HepG2 (cell line): ENCODE data around the gene NUP153. TPM values are rescaled to one million over a fixed set of nuclear protein-coding genes. Genes with fewer than 3 reads are reported as not detected.

Source experiments
- ATAC-seq: fragments of 200-7000 bp; cut with Tn5 transposase; 3 replicates; pipeline ENCODE4 v1.9.1; 2020; ENCODE audit warnings: mild to moderate bottlenecking, moderate library complexity
- BruUV-seq: library from RNA; stranded (reverse); fragments of 400-500 nt; replicated peaks from 2 replicates; lab custom pipeline; 2021; lab: Mats Ljungman, UMichigan
- CTCF ChIA-PET: fragments of 300-600 bp; formaldehyde crosslinking; extraction: SDS; loops from one replicate; lab custom pipeline; 2021; ENCODE audit warnings: low total read pairs, inconsistent platforms, low intra/inter-chr PET ratio; lab: Yijun Ruan, JAX
- POLR2A ChIA-PET: fragments of 350-600 bp; sonication (Branson Sonifier 250); formaldehyde crosslinking; loops from one replicate; lab custom pipeline; 2020; ENCODE audit warnings: antibody characterized with exemption, inconsistent platforms; lab: Yijun Ruan, JAX
- DNase-seq: peaks from one replicate; pipeline ENCODE4 v3.0.0-alpha.2; 2015; ENCODE audit warnings: low spot score
- FAIRE-seq: peaks from 3 replicates; lab custom pipeline; 2011; peaks lifted over from hg19 to GRCh38; lab: Jason Lieb, UNC
- H2AFZ ChIP-seq: one replicate; pipeline ENCODE4 v1.6.1; 2011; ENCODE audit warnings: low read length, inconsistent platforms
- H3K27ac ChIP-seq: fragments of 300-600 bp; 3 replicates; pipeline ENCODE4 v1.8.0; 2011; ENCODE audit warnings: mixed run types, mild to moderate bottlenecking, mixed read lengths, low read length, inconsistent platforms; ENCODE audit not compliant: insufficient read depth; ENCODE audit errors: extremely low read length
- H3K27me3 ChIP-seq, 2 experiments: fragments of 200-600 bp in 1 of 2; 2 replicates in 1 of 2; 3 replicates in 1 of 2; pipeline versions ENCODE4 v1.6.0 to v1.8.0; 2011; ENCODE audit warnings: low read length in 2 of 2, mild to moderate bottlenecking in 2 of 2, moderate library complexity in 2 of 2, inconsistent platforms in 1 of 2; ENCODE audit not compliant: insufficient read depth in 2 of 2, control insufficient read depth in 1 of 2
- H3K36me3 ChIP-seq, 2 experiments: fragments of 200-600 bp in 1 of 2; replicated peaks in 1 of 2; 2 replicates in 1 of 2; 3 replicates in 1 of 2; pipeline versions ENCODE4 v1.5.1 to v1.8.0; 2011; ENCODE audit warnings: low read length in 2 of 2, inconsistent platforms in 1 of 2; ENCODE audit not compliant: insufficient read depth in 2 of 2, control insufficient read depth in 1 of 2
- H3K4me1 ChIP-seq: 2 replicates; pipeline ENCODE4 v1.5.1; 2012; ENCODE audit warnings: low read length, inconsistent platforms; ENCODE audit not compliant: insufficient read depth
- H3K4me2 ChIP-seq: 2 replicates; pipeline ENCODE4 v1.6.0; 2011; ENCODE audit warnings: low read depth, low read length, inconsistent platforms
- H3K4me3 ChIP-seq, 3 experiments: fragments of 200-600 bp in 1 of 3; sonication (generic), shearing (Covaris generic) in 1 of 3; replicated peaks in 1 of 3; 2 replicates each; pipeline ENCODE4 v1.5.1; 2011 to 2016; ENCODE audit warnings: low read length in 3 of 3, inconsistent platforms in 2 of 3, low read depth in 2 of 3, mild to moderate bottlenecking in 2 of 3, control low read depth in 1 of 3, mixed read lengths in 1 of 3; ENCODE audit not compliant: insufficient read depth in 1 of 3
- H3K79me2 ChIP-seq: one replicate; pipeline ENCODE4 v1.6.1; 2011; ENCODE audit warnings: low read length, inconsistent platforms; ENCODE audit not compliant: insufficient read depth
- H3K9ac ChIP-seq: 2 replicates; pipeline ENCODE4 v1.6.0; 2011; ENCODE audit warnings: mild to moderate bottlenecking, low read depth, low read length, inconsistent platforms; ENCODE audit not compliant: insufficient read depth
- H3K9me3 ChIP-seq: 2 replicates; pipeline ENCODE4 v1.5.1; 2012; ENCODE audit warnings: mild to moderate bottlenecking, low read length
- H4K20me1 ChIP-seq: 2 replicates; pipeline ENCODE4 v1.6.0; 2011; ENCODE audit warnings: inconsistent platforms, mild to moderate bottlenecking, low read length, moderate library complexity; ENCODE audit not compliant: insufficient read depth
- ELF1 ChIP-seq: sonication (generic); formaldehyde crosslinking; IDR thresholded peaks from 2 replicates; pipeline ENCODE4 v1.4.0; 2020; ENCODE audit warnings: missing genetic modification reagents
- MAZ ChIP-seq, 2 experiments: sonication (generic) in 1 of 2; formaldehyde crosslinking in 1 of 2; IDR thresholded peaks; 2 replicates each; pipeline versions ENCODE4 v1.5.0 to v1.6.1; 2012 to 2020; ENCODE audit warnings: low read depth in 2 of 2, mild to moderate bottlenecking in 2 of 2, borderline replicate concordance in 1 of 2, improper control_type of control experiment in 1 of 2, low read length in 1 of 2, missing genetic modification reagents in 1 of 2, moderate library complexity in 1 of 2
- NFE2L2 ChIP-seq: fragments of 150-350 bp; IDR thresholded peaks from 2 replicates; pipeline ENCODE4 v1.6.1; 2014; ENCODE audit warnings: low read length
- RBM22 ChIP-seq: fragments of 200-400 bp; formaldehyde crosslinking; optimal IDR thresholded peaks from 2 replicates; pipeline ENCODE3; 2017; ENCODE audit warnings: mild to moderate bottlenecking, low read length, moderate library complexity
- XBP1 ChIP-seq: sonication (generic); formaldehyde crosslinking; IDR thresholded peaks from 2 replicates; pipeline ENCODE4 v1.5.0; 2020; ENCODE audit warnings: missing genetic modification reagents
- WGBS: methylation state at CpG from one replicate; pipeline ENCODE4 v1.1.6; 2017; ENCODE audit warnings: low lambda C conversion rate; 5-methylcytosine and 5-hydroxymethylcytosine counted together
- in situ Hi-C: cut with HindIII; loops from 2 replicates; pipeline ENCODE4 v1.10.0; 2017; ENCODE audit warnings: low pct_unique_long_range_greater_than_20kb; ENCODE audit not compliant: extremely low pct_ligation_motif_present
- intact Hi-C: fragments of 100-400 bp; cut with micrococcal nuclease; formaldehyde crosslinking; loops from one replicate; pipeline ENCODE4 v1.10.0; 2022; ENCODE audit not compliant: unreplicated experiment
- polyA plus RNA-seq, 8 experiments: library from polyadenylated mRNA; depleted of rRNA in 3 of 8; stranded (reverse) in 7 of 8; unstranded in 1 of 8; fragments of >200 nt; fragmentation: Illumina TruSeq in 4 of 8; extraction: Trizol in 4 of 8; gene quantifications; 2 replicates each; pipeline versions ENCODE4 v1.2.1 to v1.2.3, GENCODE V29; 2011 to 2016; ENCODE audit warnings: low read depth in 4 of 8, missing spikeins in 1 of 8, mixed read lengths in 1 of 8; ENCODE audit not compliant: insufficient read depth in 1 of 8
- total RNA-seq, 5 experiments: library from RNA; depleted of rRNA; stranded (reverse); fragments of >200 nt; fragmentation: Illumina TruSeq; extraction: Trizol; gene quantifications; 2 replicates each; pipeline ENCODE4 v1.2.3, GENCODE V29; 2016; ENCODE audit warnings: low read depth in 1 of 5
- TF ChIP-seq, protein P1 (sequence below): sonication (generic); formaldehyde crosslinking; IDR thresholded peaks from 2 replicates; pipeline ENCODE4 v1.4.0; 2020; ENCODE audit warnings: mild to moderate bottlenecking, missing genetic modification reagents
- TF ChIP-seq, protein P2 (sequence below): sonication (generic); formaldehyde crosslinking; IDR thresholded peaks from 2 replicates; pipeline ENCODE4 v1.5.1; 2020; ENCODE audit warnings: mild to moderate bottlenecking, missing genetic modification reagents, borderline replicate concordance

Gene NUP153
- total and polyA plus RNA-seq, 2 of the 13 experiments (the other 11 are each of a cell fraction or from before 2014, with no cell fraction given): 29.8 to 55.2 TPM

DNA sequence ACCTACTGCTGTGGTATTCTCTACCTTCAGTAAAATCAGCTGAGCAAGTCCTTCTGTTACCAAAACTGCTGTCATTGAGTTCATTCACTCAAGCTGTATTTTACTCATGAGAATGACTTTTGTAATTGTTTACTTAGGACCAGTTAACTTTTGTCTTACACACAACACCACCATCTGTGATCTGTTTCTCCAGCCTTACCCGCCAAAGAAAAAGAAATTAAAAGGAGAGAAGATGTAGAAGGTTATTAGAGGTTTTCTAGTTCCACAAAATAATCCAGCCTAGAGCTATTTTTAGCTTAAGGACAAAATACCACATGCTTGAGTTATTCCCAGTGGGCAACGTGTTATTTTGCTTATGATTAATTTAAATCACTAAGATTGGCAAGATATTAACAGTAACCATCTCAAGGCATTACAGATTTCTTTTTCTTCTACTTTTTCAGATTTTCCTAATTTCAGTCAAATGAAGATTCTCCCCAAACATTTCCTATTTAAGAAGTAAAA, 68.5 kb downstream of the NUP153 start (continued):
- TF ChIP-seq XBP1: no peak
- TF ChIP-seq MAZ (IDR thresholded peaks at IDR 0.05; ENCODE audit: borderline replicate concordance, low read depth, low read length): no peak
- TF ChIP-seq MAZ (CRISPR knock-in tag; IDR thresholded peaks at IDR 0.05; ENCODE audit: low read depth): no peak

DNA sequence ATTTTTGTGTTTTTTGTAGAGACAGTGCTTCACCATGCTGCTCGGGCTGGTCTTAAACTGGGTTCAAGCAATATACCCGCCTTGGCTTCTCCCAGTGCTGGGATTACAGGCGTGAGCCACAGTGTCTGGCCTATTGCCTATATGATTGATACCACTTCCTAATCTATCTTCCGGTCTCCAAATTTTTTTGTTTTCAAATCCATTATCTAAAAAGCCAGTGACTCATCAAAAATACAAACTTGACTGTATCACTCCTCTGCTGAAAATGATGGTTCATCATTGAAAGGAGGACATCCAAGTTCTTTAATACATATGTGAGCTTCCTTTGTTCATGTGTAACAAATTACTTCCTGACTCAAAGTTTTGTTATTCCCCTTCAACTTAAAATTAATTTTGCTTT, 71.2 kb downstream of the NUP153 start:
- Histone ChIP-seq H3K27me3 (no peaks in the 10 kb centered on the region), H3K36me3 (peaks cover 23 to 75% of the 10 kb centered on the region in 2 experiments), H3K4me1 (peaks cover 12% of the 10 kb centered on the region), H3K9me3 (no peaks in the 10 kb centered on the region), H2AFZ (no peak overlapping the region), H3K79me2 (no peaks in the 10 kb centered on the region), H3K27ac (no peak overlapping the region), H3K4me2 (no peak overlapping the region), H4K20me1 (no peaks in the 10 kb centered on the region; the same call in 1 of the 2 replicates), H3K9ac (no peak overlapping the region), H3K4me3 (no peak overlapping the region)
- CTCF ChIA-PET: no interaction called here
- FAIRE-seq: no peak
- intact Hi-C loops (no loop called here), in situ Hi-C loops (no loop called here)
- WGBS: 96% methylated on average over 4 of the region's 4 CpGs
- BruUV-seq: no TSS peak
- no peak for ATAC-seq
- no peak for DNase-seq
- POLR2A ChIA-PET: no interaction called here
- peak; percentile 66 for TF ChIP-seq NFE2L2
- TF ChIP-seq, protein P1, sequence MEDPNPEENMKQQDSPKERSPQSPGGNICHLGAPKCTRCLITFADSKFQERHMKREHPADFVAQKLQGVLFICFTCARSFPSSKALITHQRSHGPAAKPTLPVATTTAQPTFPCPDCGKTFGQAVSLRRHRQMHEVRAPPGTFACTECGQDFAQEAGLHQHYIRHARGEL (CRISPR knock-in tag): no peak

DNA sequence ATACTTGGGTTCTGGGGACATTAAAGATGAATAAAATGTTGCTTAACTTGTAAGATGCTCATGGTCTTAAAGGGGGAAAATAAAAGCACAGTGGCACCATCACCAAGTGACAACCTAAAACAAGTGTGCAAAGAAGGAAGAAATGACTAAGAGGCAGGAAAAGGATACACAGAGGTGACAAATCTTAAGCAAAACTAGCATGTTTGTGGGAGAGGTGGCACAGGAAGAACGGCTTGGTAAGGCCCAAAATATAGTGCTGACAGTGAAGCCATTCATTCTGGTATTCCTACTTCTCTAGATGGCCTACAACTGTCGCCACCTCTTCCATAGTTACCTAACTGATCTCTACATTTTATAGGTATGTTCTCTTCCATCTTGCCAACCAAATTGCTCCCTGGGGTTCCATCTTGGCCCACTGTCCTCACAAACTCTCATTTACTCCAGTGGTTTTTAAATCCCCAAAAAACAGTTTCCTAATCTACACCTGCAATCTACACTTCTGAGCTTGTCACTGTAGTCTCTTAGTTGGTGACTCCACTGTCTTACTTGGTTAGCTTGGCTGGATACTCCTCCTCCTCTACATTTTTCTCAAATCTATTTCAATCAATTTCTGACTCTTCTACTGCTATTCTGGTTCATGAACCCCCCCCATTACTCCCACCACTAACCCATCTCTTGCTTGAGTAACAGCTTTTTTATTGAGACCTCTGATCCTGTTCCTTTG, 73.1 kb downstream of the NUP153 start:
- no peaks in the 10 kb centered on the region for H3K9me3 ChIP-seq
- no peak overlapping the region for H3K4me3 ChIP-seq
- H3K27me3 ChIP-seq: no peaks in the 10 kb centered on the region
- in situ Hi-C loops: no loop called here
- FAIRE-seq (no peak), DNase-seq (no peak), ATAC-seq (no peak)
- no peak overlapping the region for H3K4me2 ChIP-seq
- no peaks in the 10 kb centered on the region for H3K79me2 ChIP-seq
- TF ChIP-seq RBM22 (peak; percentile 30), ELF1 (CRISPR knock-in tag) (no peak)
- TF ChIP-seq, protein P2, sequence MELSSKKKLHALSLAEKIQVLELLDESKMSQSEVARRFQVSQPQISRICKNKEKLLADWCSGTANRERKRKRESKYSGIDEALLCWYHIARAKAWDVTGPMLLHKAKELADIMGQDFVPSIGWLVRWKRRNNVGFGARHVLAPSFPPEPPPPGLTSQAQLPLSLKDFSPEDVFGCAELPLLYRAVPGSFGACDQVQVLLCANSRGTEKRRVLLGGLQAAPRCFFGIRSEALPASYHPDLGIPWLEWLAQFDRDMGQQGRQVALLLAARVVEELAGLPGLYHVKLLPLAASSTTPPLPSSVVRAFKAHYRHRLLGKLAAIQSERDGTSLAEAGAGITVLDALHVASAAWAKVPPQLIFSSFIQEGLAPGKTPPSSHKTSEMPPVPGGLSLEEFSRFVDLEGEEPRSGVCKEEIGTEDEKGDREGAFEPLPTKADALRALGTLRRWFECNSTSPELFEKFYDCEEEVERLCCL (CRISPR knock-in tag): no peak
- WGBS: 94% methylated on average over 2 of the region's 2 CpGs
- intact Hi-C loops: no loop called here
- H3K36me3 ChIP-seq: peaks cover 20 to 80% of the 10 kb centered on the region in 2 experiments
- peaks cover 19% of the 10 kb centered on the region for H3K4me1 ChIP-seq
- BruUV-seq: no TSS peak
- H3K9ac ChIP-seq: no peak overlapping the region
- H3K27ac ChIP-seq: no peak overlapping the region
- no peak overlapping the region for H2AFZ ChIP-seq
- ChIA-PET CTCF (no interaction called here), POLR2A (no interaction called here)
- no peaks in the 10 kb centered on the region for H4K20me1 ChIP-seq
